Astrocyte of the cerebellum (primary cell): ENCODE results near the gene STOX2.

Experiments
- DNase-seq: peaks from one replicate; pipeline ENCODE4 v3.0.0-alpha.2; 2011; ENCODE audit warnings: low read depth
- H3K4me3 ChIP-seq: 2 replicates; pipeline ENCODE4 v1.5.1; 2011; ENCODE audit warnings: mild to moderate bottlenecking, low read depth, low read length, moderate library complexity
- CTCF ChIP-seq: IDR thresholded peaks from 2 replicates; pipeline ENCODE4 v1.5.1; 2012; ENCODE audit warnings: low read length, low read depth, moderate library complexity, mild to moderate bottlenecking; ENCODE audit errors: missing control alignments
- in situ Hi-C: cut with HindIII; loops from 2 replicates; pipeline ENCODE4 v1.10.0; 2017; ENCODE audit warnings: low sequenced_read_pairs

The STOX2 gene

GRCh38 chr4:183888564-183888963 lies 16.5 kb upstream of the STOX2 start:
- no peak for DNase-seq
- in situ Hi-C loops, result no loop called here
- H3K4me3 ChIP-seq, result no peak overlapping the region
- TF ChIP-seq CTCF, result no peak

- no peak for TF ChIP-seq CTCF
- in situ Hi-C loops, result no loop called here
- DNase-seq, result no peak
- no peak overlapping the region for H3K4me3 ChIP-seq
Observed at GRCh38 chr4:183889190-183889589, 15.9 kb upstream of the STOX2 start.

- in situ Hi-C loops, result no loop called here
- no peak for DNase-seq
- no peak for TF ChIP-seq CTCF
- no peak overlapping the region for H3K4me3 ChIP-seq
Observed at GRCh38 chr4:183897193-183897592, 7.9 kb upstream of the STOX2 start.

- in situ Hi-C loops, result no loop called here
- DNase-seq, result no peak
- no peak for TF ChIP-seq CTCF
Observed at GRCh38 chr4:183898456-183898855, 6.7 kb upstream of the STOX2 start.

GRCh38 chr4:183903021-183903760 lies 1.9 kb upstream of the STOX2 start:
- no peak for TF ChIP-seq CTCF
- in situ Hi-C loops, result no loop called here
- no peak for DNase-seq
- no peak overlapping the region for H3K4me3 ChIP-seq

More at GRCh38 chr4:183898456-183898855, 6.7 kb upstream of the STOX2 start:
- no peak overlapping the region for H3K4me3 ChIP-seq

- in situ Hi-C loops, result no loop called here
- no peak for TF ChIP-seq CTCF
- peak overlapping the region; percentile 49 for H3K4me3 ChIP-seq
- DNase-seq, result no peak
Observed at GRCh38 chr4:183905593-183906488, 734 bp downstream of the STOX2 start.
